ENCODE data around the gene APBB1.

The APBB1 gene

GRCh38 chr11:6391537-6392134 lies 27.3 kb downstream of the APBB1 start:
- DNase-seq (ENCODE audit: low read depth in 2 of 2): no peak

- DNase-seq (ENCODE audit: low read depth in 2 of 2): no peak
Measured at GRCh38 chr11:6390718-6391469, 28.0 kb downstream of the APBB1 start.

GRCh38 chr11:6389905-6390717 lies 28.8 kb downstream of the APBB1 start, which contains the start of gene SMPD1:
Gene SMPD1, plus strand, starts transcription at chr11:6390474. Its CDS starts 125 bp downstream, at chr11:6390599.
- peak; percentile 88 to 91 for DNase-seq (ENCODE audit: low read depth in 2 of 2)

- no peak for DNase-seq (ENCODE audit: low read depth in 2 of 2)
Measured at GRCh38 chr11:6388748-6389147, 30.1 kb downstream of the APBB1 start.

GRCh38 chr11:6387811-6388599 lies 30.9 kb downstream of the APBB1 start:
- DNase-seq (ENCODE audit: low read depth in 2 of 2): no peak

- DNase-seq (ENCODE audit: low read depth in 2 of 2): no peak
Measured at GRCh38 chr11:6385046-6385777, 33.7 kb downstream of the APBB1 start.

GRCh38 chr11:6378640-6378989 lies 40.3 kb downstream of the APBB1 start:
- no peak for DNase-seq (ENCODE audit: low read depth in 2 of 2)

GRCh38 chr11:6377902-6378639 lies 40.8 kb downstream of the APBB1 start:
- no peak for DNase-seq (ENCODE audit: low read depth in 2 of 2)

- DNase-seq (ENCODE audit: low read depth in 2 of 2): no peak
Measured at GRCh38 chr11:6371825-6372224, 47.1 kb downstream of the APBB1 start.

- DNase-seq (ENCODE audit: low read depth in 2 of 2): no peak
Measured at GRCh38 chr11:6365659-6366058, 53.2 kb downstream of the APBB1 start.

GRCh38 chr11:6362873-6363678 lies 55.8 kb downstream of the APBB1 start:
- DNase-seq (ENCODE audit: low read depth in 2 of 2): peak; percentile 53 to 62

GRCh38 chr11:6362185-6362872 lies 56.6 kb downstream of the APBB1 start:
- DNase-seq (ENCODE audit: low read depth in 2 of 2): no peak

GRCh38 chr11:6360183-6360582 lies 58.7 kb downstream of the APBB1 start:
- DNase-seq (ENCODE audit: low read depth in 2 of 2): no peak

- peak; percentile 41 to 42 for DNase-seq (ENCODE audit: low read depth in 2 of 2)
Measured at GRCh38 chr11:6357222-6357621, 61.7 kb downstream of the APBB1 start.

GRCh38 chr11:6356503-6357055 lies 62.3 kb downstream of the APBB1 start:
- no peak for DNase-seq (ENCODE audit: low read depth in 2 of 2)

GRCh38 chr11:6354651-6355485 lies 64.0 kb downstream of the APBB1 start:
- DNase-seq (ENCODE audit: low read depth in 2 of 2): no peak

- peak; percentile 15 to 41 for DNase-seq (ENCODE audit: low read depth in 2 of 2)
Measured at GRCh38 chr11:6353367-6353987, 65.4 kb downstream of the APBB1 start.

Measured in stimulated activated CD8-positive, alpha-beta memory T cell treated with anti-CD3 and anti-CD28 coated beads, Interleukin-2, amount 100 ng/mL, for 48 hours (primary cell).